ENCODE measurements around the gene WDFY2.

- TF ChIP-seq CTCF (IDR thresholded peaks at IDR 0.05), result no peak
- no peak for TF ChIP-seq POLR2A (IDR thresholded peaks at IDR 0.05)
Measured at GRCh38 chr13:51613535-51613934, 29.3 kb downstream of the WDFY2 start.
